Measurements from ENCODE around the gene OTUD3.

Gene OTUD3

DNA sequence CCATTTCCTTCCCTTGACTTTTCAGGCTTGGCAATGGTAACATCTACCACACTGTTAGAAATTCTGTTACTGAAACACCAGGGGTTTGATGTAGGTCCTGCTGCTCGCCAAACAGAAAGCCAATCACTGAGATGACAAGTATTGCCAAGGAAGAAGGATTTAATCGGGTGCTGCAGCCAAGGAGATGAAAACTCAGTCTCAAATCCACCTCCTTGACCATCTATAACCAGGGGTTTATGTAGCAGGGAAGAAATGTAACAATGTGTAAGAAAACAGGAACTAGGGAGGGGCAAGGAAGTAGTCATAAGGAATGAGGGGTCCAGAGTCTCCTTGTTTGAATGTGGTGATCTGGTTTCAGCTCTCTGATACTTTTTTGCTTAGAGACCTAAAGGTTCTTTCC, 71.9 kb downstream of the OTUD3 start:
- no peak for DNase-seq (ENCODE audit: low read depth in 2 of 2)

DNA sequence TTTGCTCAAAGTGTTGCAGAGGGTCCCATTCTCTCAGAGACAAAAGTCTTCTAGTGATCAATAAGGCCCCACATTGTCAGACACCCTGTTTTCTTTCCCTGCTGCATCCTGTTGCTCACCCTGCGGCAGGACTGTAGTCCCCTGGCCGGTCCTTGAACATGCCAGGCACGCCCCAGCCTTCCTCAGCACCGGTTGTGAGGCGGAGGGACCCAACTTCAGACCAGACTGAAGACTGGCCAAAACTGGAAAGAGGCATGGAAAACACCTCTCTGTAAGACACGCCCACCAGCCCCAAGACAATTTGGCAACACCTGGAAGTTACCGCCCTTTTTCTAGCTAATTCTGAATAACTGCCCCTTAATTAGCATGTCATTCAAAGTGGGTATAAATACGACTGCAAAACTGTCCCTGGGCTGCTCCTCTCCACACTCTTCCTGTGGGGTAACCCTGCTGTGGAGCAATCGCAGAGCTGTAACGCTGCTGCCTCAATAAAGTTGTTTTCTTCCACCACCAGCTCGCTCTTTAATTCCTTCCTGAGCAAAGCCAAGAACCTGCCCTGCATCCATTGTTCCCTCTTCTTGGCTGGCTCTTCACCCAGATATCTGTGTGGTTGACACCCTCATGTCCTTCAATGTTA, 73.5 kb downstream of the OTUD3 start:
- DNase-seq (ENCODE audit: low read depth in 2 of 2) = no peak

DNA sequence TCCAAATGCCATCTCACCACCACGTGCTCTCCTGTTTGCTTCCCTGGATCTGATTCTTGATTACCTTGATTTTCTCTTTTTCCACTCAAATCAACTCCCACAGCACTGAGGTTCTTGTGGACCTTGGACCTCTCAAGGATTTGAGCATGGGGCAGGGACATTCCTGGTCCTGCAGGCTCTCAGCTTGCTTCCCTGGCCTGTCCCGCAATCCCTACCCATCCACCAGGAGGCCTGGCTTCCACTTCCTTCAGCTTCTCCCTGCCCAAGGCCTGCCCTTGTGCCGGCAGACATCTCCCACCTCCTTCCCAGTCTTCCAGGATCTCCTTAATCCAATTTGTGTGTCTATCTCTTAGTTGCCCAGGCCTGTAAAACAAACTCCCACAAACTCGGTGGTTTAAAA, 75.6 kb downstream of the OTUD3 start:
- no peak for DNase-seq (ENCODE audit: low read depth in 2 of 2)

DNA sequence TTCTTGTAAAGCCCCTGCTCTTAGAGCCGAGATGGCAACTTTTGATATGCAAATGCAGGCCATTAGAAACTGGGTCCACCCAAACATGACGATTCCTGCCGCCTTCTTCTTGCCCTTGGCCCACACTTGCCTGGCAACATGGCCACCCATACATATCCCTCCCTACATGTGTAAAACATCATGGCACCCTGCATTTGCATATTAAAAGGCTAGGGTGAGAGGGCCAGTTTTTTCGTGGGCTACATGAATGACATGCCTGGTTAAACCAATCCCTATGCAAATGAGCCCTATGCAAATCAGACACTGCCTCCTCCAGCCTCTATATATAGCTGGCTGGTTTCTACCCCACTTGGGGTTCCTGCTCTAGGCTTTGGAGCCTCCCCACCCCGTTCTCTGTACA, 78.4 kb downstream of the OTUD3 start:
- no peak for DNase-seq (ENCODE audit: low read depth in 2 of 2)

Data from stimulated activated CD8-positive, alpha-beta memory T cell treated with anti-CD3 and anti-CD28 coated beads, Interleukin-2, amount 100 ng/mL, for 48 hours (primary cell).